GM19467 (cell line): ENCODE results near the gene RNF44.

Source experiments
- ATAC-seq: cut with Tn5 transposase; IDR thresholded peaks from one replicate; pipeline ENCODE4 v1.9.1; 2021; ENCODE audit warnings: mild to moderate bottlenecking, moderate library complexity; ENCODE audit not compliant: unreplicated experiment

The RNF44 gene

GRCh38 chr5:176535664-176536131 is 1.5 kb downstream of the RNF44 start:
- ATAC-seq, result no peak

GRCh38 chr5:176535101-176535663 is 2.0 kb downstream of the RNF44 start:
- ATAC-seq, result no peak

- ATAC-seq, result no peak
These were observed 2.6 kb downstream of the RNF44 start for GRCh38 chr5:176534640-176535039.

- no peak for ATAC-seq
These were observed 3.1 kb downstream of the RNF44 start for GRCh38 chr5:176533894-176534611.

GRCh38 chr5:176533390-176533789 is 3.8 kb downstream of the RNF44 start:
- no peak for ATAC-seq

GRCh38 chr5:176532795-176533194 is 4.4 kb downstream of the RNF44 start:
- no peak for ATAC-seq

- ATAC-seq, result no peak
These were observed 5.2 kb downstream of the RNF44 start for GRCh38 chr5:176531902-176532493.

GRCh38 chr5:176530983-176531901 is 6.0 kb downstream of the RNF44 start:
- no peak for ATAC-seq

- ATAC-seq, result no peak
These were observed 6.7 kb downstream of the RNF44 start for GRCh38 chr5:176530393-176530982.

GRCh38 chr5:176529741-176530141 is 7.5 kb downstream of the RNF44 start:
- no peak for ATAC-seq

- ATAC-seq, result no peak
These were observed 8.0 kb downstream of the RNF44 start for GRCh38 chr5:176529116-176529740.

- no peak for ATAC-seq
These were observed 8.5 kb downstream of the RNF44 start for GRCh38 chr5:176528761-176529115.

- no peak for ATAC-seq
These were observed 8.9 kb downstream of the RNF44 start for GRCh38 chr5:176528301-176528700.

- ATAC-seq, result no peak
These were observed 9.7 kb downstream of the RNF44 start for GRCh38 chr5:176527246-176528222.

GRCh38 chr5:176526462-176526861 is 10.7 kb downstream of the RNF44 start:
- no peak for ATAC-seq

GRCh38 chr5:176525677-176526076 is 11.5 kb downstream of the RNF44 start:
- no peak for ATAC-seq

- no peak for ATAC-seq
These were observed 12.2 kb downstream of the RNF44 start for GRCh38 chr5:176524987-176525386.

GRCh38 chr5:176524138-176524537 is 13.1 kb downstream of the RNF44 start:
- ATAC-seq, result no peak

GRCh38 chr5:176521699-176522263 is 15.4 kb downstream of the RNF44 start:
- no peak for ATAC-seq
